A673 (cell line): ENCODE measurements around the gene GPR17. TPM values are rescaled to one million over a fixed set of nuclear protein-coding genes. Genes with fewer than 3 reads are reported as not detected.

Source experiments
- BruUV-seq: library from RNA; stranded (reverse); fragments of 400-500 nt; replicated peaks from 2 replicates; lab custom pipeline; 2021; lab: Mats Ljungman, UMichigan
- CTCF ChIA-PET: fragments of 300-600 bp; sonication (Branson Sonifier 250); formaldehyde crosslinking; loops from one replicate; lab custom pipeline; 2022; ENCODE audit warnings: antibody characterized with exemption; lab: Charles Lee
- POLR2A ChIA-PET: fragments of 300-600 bp; sonication (Branson Sonifier 250); formaldehyde crosslinking; loops from one replicate; lab custom pipeline; 2022; ENCODE audit warnings: antibody characterized with exemption; ENCODE audit not compliant: low non-redundant PET; lab: Charles Lee
- DNase-seq: peaks from one replicate; pipeline ENCODE4 v3.0.0-alpha.2; 2015; ENCODE audit warnings: low spot score
- H3K27ac ChIP-seq: fragments of 200-600 bp; sonication (generic); 2 replicates; pipeline ENCODE4 v1.5.1; 2016; ENCODE audit warnings: mixed run types, low read depth, mild to moderate bottlenecking, mixed read lengths, antibody characterized with exemption, low read length; ENCODE audit not compliant: poor library complexity, severe bottlenecking
- H3K27me3 ChIP-seq: fragments of 200-600 bp; sonication (generic); replicated peaks from 2 replicates; pipeline ENCODE4 v1.6.1; 2017; ENCODE audit warnings: mixed run types, low read depth, mild to moderate bottlenecking, mixed read lengths, antibody characterized with exemption, low read length; ENCODE audit not compliant: insufficient read depth, poor library complexity
- H3K36me3 ChIP-seq: fragments of 200-600 bp; sonication (generic); 2 replicates; pipeline ENCODE4 v1.6.1; 2016; ENCODE audit warnings: mixed run types, mild to moderate bottlenecking, mixed read lengths, antibody characterized with exemption, low read length; ENCODE audit not compliant: insufficient read depth, poor library complexity, severe bottlenecking
- H3K4me1 ChIP-seq: fragments of 200-600 bp; sonication (generic); 2 replicates; pipeline ENCODE4 v1.6.1; 2017; ENCODE audit warnings: mixed run types, mild to moderate bottlenecking, mixed read lengths, antibody characterized with exemption, low read length; ENCODE audit not compliant: insufficient read depth, poor library complexity, severe bottlenecking
- H3K4me3 ChIP-seq: fragments of 200-600 bp; sonication (generic); 2 replicates; pipeline ENCODE4 v1.5.1; 2016; ENCODE audit warnings: low read depth, mixed run types, mild to moderate bottlenecking, mixed read lengths, low read length; ENCODE audit not compliant: poor library complexity, severe bottlenecking
- H3K9me3 ChIP-seq: fragments of 200-600 bp; sonication (generic); 2 replicates; pipeline ENCODE4 v1.6.1; 2016; ENCODE audit warnings: mixed run types, low read depth, mild to moderate bottlenecking, mixed read lengths, antibody characterized with exemption, low read length; ENCODE audit not compliant: poor library complexity, severe bottlenecking
- CTCF ChIP-seq: fragments of 300-800, 200-600 bp; sonication (generic); conservative IDR thresholded peaks from 2 replicates; pipeline ENCODE4 v1.5.1; 2017; ENCODE audit warnings: low read depth, mild to moderate bottlenecking, antibody characterized with exemption, low read length, moderate library complexity, mixed read lengths
- EZH2 ChIP-seq: fragments of 200-600 bp; sonication (generic); IDR thresholded peaks from 2 replicates; pipeline ENCODE4 v1.6.1; 2017; ENCODE audit warnings: borderline replicate concordance, low read depth, mild to moderate bottlenecking, mixed read lengths, antibody characterized with exemption, low read length; ENCODE audit not compliant: poor library complexity, severe bottlenecking
- intact Hi-C: fragments of 100-400 bp; cut with micrococcal nuclease; formaldehyde crosslinking; loops from one replicate; pipeline ENCODE4 v1.10.0; 2022; ENCODE audit not compliant: unreplicated experiment
- total RNA-seq: library from RNA; stranded (reverse); gene quantifications from 2 replicates; pipeline ENCODE4 v1.2.3, GENCODE V29; 2021

Gene GPR17
- total RNA-seq, 1 experiment from 2014 or later: 0.45 TPM

DNA sequence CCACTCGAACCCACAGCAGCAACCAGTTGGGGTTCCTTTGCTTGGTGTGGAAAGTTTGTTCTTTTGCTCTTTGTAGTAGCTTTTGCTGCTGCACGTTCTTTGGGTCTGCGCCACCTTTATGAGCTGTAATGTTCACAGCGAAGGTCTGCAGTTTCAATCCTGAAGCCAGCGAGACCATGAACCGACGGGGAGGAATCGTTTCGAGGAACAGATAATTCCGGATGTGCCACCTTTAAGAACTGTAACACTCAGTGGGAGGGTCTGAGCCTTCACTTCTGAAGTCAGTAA is 14.3 kb downstream of the GPR17 start:
- Histone ChIP-seq H3K27ac (no peak overlapping the region), H3K9me3 (no peaks in the 10 kb centered on the region), H3K27me3 (peaks cover 8% of the 10 kb centered on the region), H3K4me3 (no peak overlapping the region), H3K4me1 (no peaks in the 10 kb centered on the region), H3K36me3 (no peaks in the 10 kb centered on the region)
- ChIA-PET POLR2A (no interaction called here), CTCF (no interaction called here)
- TF ChIP-seq EZH2 (no peak), CTCF (no peak)
- BruUV-seq: no TSS peak
- DNase-seq: no peak
- intact Hi-C loops: no loop called here

DNA sequence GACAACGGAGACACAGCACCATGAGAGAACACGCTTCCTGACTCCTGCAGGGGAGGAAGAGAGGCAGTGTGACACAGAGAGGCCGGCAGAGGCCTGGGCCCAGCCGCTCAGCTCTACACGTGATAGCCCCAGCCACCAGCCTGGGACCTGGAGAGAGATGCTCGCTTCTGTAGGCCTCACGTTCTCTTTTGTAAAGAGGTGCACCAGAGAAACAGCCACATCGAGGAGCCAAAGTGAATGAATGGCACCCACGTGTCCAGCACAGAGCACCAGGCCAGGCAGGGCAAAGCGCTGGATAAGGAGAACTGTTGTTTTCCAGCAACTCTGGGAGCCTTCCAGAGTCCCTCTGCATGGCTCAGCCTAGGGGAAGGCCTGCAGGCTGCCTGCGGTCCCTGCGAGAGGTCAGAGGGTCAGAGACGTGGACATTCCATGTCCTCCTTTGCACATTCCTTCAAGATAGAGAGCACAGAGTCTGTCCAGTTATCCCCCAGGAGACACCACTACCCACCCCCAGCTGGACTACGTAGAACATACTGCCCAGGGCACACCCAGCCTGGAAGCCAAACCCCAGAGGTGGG is 15.2 kb downstream of the GPR17 start:
- TF ChIP-seq CTCF (no peak), EZH2 (no peak)
- H3K27me3 ChIP-seq: peaks cover 12% of the 10 kb centered on the region
- POLR2A ChIA-PET: no interaction called here
- H3K4me1 ChIP-seq: no peaks in the 10 kb centered on the region
- intact Hi-C loops: no loop called here
- no peaks in the 10 kb centered on the region for H3K9me3 ChIP-seq
- no peaks in the 10 kb centered on the region for H3K36me3 ChIP-seq
- CTCF ChIA-PET: no interaction called here
- BruUV-seq: no TSS peak
- no peak overlapping the region for H3K27ac ChIP-seq
- H3K4me3 ChIP-seq: no peak overlapping the region
- no peak for DNase-seq

DNA sequence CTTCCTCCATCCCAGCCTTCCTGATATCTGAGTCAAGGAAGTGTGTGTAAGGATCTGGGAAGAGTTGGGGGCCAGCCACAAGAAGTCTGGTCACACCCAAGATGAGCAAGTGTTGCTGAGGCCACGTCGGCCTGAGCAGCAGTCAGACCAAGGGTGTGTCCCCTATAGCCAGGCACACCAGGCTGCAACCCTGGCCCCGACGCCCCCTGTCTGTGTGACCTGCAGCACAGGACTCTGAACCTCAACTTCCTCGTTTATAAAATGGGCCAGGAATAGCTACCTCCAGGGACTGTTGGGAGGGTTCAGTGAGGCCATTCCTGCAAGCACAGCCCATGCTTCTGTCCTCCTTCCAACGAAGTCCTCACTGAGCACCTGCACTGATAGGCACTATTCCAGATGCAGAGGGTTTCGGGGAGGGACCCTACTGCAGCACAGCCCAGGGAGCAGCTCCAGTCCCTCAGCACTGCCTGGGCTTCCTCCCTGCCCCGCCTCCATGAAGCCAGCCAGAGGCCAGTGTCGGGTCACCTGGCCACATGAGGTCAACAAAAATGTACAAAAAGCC is 16.1 kb downstream of the GPR17 start:
- CTCF ChIA-PET: no interaction called here
- TF ChIP-seq EZH2: no peak
- no peak for TF ChIP-seq CTCF
- Histone ChIP-seq H3K36me3 (no peaks in the 10 kb centered on the region), H3K27ac (no peak overlapping the region), H3K4me3 (no peak overlapping the region), H3K4me1 (no peaks in the 10 kb centered on the region), H3K27me3 (peaks cover 12% of the 10 kb centered on the region), H3K9me3 (no peaks in the 10 kb centered on the region)
- no peak for DNase-seq
- POLR2A ChIA-PET: no interaction called here
- intact Hi-C loops: no loop called here
- BruUV-seq: no TSS peak
